GM21723 (cell line): ENCODE results near the gene RCSD1.

ENCODE experiments used
- ATAC-seq: cut with Tn5 transposase; IDR thresholded peaks from one replicate; pipeline ENCODE4 v1.9.1; 2021; ENCODE audit warnings: mild to moderate bottlenecking, moderate library complexity; ENCODE audit not compliant: unreplicated experiment

RCSD1 gene

GRCh38 chr1:167683226-167683625 is 53.2 kb downstream of the RCSD1 start:
- no peak for ATAC-seq

- ATAC-seq, result no peak
These were observed 53.8 kb downstream of the RCSD1 start for GRCh38 chr1:167683641-167684502.

GRCh38 chr1:167685844-167686243 is 55.8 kb downstream of the RCSD1 start:
- ATAC-seq, result no peak

GRCh38 chr1:167687919-167688519 is 58.0 kb downstream of the RCSD1 start:
- peak; percentile 77 for ATAC-seq

- no peak for ATAC-seq
These were observed 59.5 kb downstream of the RCSD1 start for GRCh38 chr1:167689567-167689920.

GRCh38 chr1:167690053-167690452 is 60.0 kb downstream of the RCSD1 start:
- ATAC-seq, result no peak

- no peak for ATAC-seq
These were observed 63.5 kb downstream of the RCSD1 start for GRCh38 chr1:167693425-167694045.

GRCh38 chr1:167694691-167695090 is 64.7 kb downstream of the RCSD1 start:
- ATAC-seq, result no peak

- no peak for ATAC-seq
These were observed 65.1 kb downstream of the RCSD1 start for GRCh38 chr1:167695147-167695546.

- no peak for ATAC-seq
These were observed 65.9 kb downstream of the RCSD1 start for GRCh38 chr1:167695756-167696561.

- ATAC-seq, result no peak
These were observed 67.7 kb downstream of the RCSD1 start for GRCh38 chr1:167697667-167698141.

- no peak for ATAC-seq
These were observed 68.3 kb downstream of the RCSD1 start for GRCh38 chr1:167698313-167698712.

GRCh38 chr1:167701510-167701909 is 71.5 kb downstream of the RCSD1 start:
- no peak for ATAC-seq

GRCh38 chr1:167703557-167703956 is 73.5 kb downstream of the RCSD1 start:
- ATAC-seq, result no peak

- no peak for ATAC-seq
These were observed 74.7 kb downstream of the RCSD1 start for GRCh38 chr1:167704715-167705114.

GRCh38 chr1:167705250-167705649 is 75.2 kb downstream of the RCSD1 start:
- no peak for ATAC-seq

GRCh38 chr1:167706363-167706762 is 76.3 kb downstream of the RCSD1 start:
- ATAC-seq, result no peak

- ATAC-seq, result peak; percentile 54
These were observed 77.2 kb downstream of the RCSD1 start for GRCh38 chr1:167706931-167707877.

GRCh38 chr1:167707942-167708341 is 77.9 kb downstream of the RCSD1 start:
- ATAC-seq, result no peak

- peak; percentile 37 for ATAC-seq
These were observed 78.9 kb downstream of the RCSD1 start for GRCh38 chr1:167708940-167709389.
